Measurements from ENCODE around the gene SSX3. TPM values are rescaled to one million over a fixed set of nuclear protein-coding genes. Genes with fewer than 3 reads are reported as not detected.
"Not testable (repeated sequence)": the region's sequence is repeated elsewhere in the genome, so short reads cannot be mapped to it uniquely, and the experiment has no call there.

SSX3 gene
- total RNA-seq, 4 donors from 2014 or later, result not detected

- no peak overlapping the region for H3K27ac ChIP-seq
- H3K4me3 ChIP-seq, result no peak overlapping the region
- no peak for TF ChIP-seq CTCF (IDR thresholded peaks at IDR 0.05)
- no peak for TF ChIP-seq POLR2AphosphoS5 (IDR thresholded peaks at IDR 0.05)
- no peak for TF ChIP-seq EP300 (IDR thresholded peaks at IDR 0.05; ENCODE audit: low read depth)
- no peak for TF ChIP-seq POLR2A (IDR thresholded peaks at IDR 0.05)
- no peaks in the 10 kb centered on the region for H3K9me3 ChIP-seq
- H3K27me3 ChIP-seq, result no peaks in the 10 kb centered on the region
- WGBS, 2 donors (ENCODE audit: low coverage in 1 of 2), result 84% methylated on average over 8 of the region's 8 CpGs; no CpG with 5 or more reads in 1 of the 2 donors
- DNase-seq, result no peak
- intact Hi-C loops (cut with DNase I; ENCODE audit: low total_unique reads), result no loop called here
- in situ Hi-C loops (cut with MboI; ENCODE audit: low pct_ligation_motif_present in 1 of 4, low pct_unique_long_range_greater_than_20kb in 1 of 4, low sequenced_read_pairs in 3 of 4), result no loop called here
- no peaks in the 10 kb centered on the region for H3K36me3 ChIP-seq
- H3K4me1 ChIP-seq, result no peaks in the 10 kb centered on the region
Measured at GRCh38 chrX:48357681-48358080, 1.2 kb upstream of the SSX3 start.

- in situ Hi-C loops (cut with MboI; ENCODE audit: low pct_ligation_motif_present in 1 of 4, low pct_unique_long_range_greater_than_20kb in 1 of 4, low sequenced_read_pairs in 3 of 4); H3K9me3 ChIP-seq; intact Hi-C loops (cut with DNase I; ENCODE audit: low total_unique reads); DNase-seq; H3K27me3 ChIP-seq; H3K36me3 ChIP-seq; H3K4me1 ChIP-seq; H3K4me3 ChIP-seq; H3K27ac ChIP-seq: not testable (repeated sequence)
- 54% methylated on average over 8 of the region's 8 CpGs; no CpG with 5 or more reads in 1 of the 2 donors for WGBS, 2 donors (ENCODE audit: low coverage in 1 of 2)
Measured at GRCh38 chrX:48346059-48346458, 10.4 kb downstream of the SSX3 start.

DNA sequence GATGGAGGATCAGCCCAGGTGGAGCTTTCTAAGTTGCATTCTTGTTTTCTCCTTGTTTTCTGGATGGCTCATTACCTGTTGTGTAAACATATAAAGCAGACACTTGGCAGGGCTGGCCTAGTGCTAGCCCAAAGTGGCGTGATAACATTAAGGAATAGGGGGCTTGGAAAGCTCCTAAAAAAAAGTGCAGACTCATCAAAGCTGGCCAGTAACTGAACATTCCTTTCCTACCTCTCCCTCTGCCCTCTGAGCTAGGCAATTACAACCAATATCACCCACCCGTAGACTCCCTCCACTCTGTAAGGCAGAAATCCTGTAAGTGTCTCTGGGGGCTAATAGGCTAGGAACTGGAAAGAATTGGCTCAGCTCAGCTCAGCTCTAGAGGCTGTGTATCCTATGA, 42.5 kb downstream of the SSX3 start:
- H3K4me3 ChIP-seq; intact Hi-C loops (cut with DNase I; ENCODE audit: low total_unique reads); DNase-seq; H3K9me3 ChIP-seq; H3K36me3 ChIP-seq; H3K27ac ChIP-seq; in situ Hi-C loops (cut with MboI; ENCODE audit: low pct_ligation_motif_present in 1 of 4, low pct_unique_long_range_greater_than_20kb in 1 of 4, low sequenced_read_pairs in 3 of 4); H3K4me1 ChIP-seq; H3K27me3 ChIP-seq: not testable (repeated sequence)
- WGBS, 2 donors (ENCODE audit: low coverage in 1 of 2), result 81% methylated on average over 2 of the region's 2 CpGs; no CpG with 5 or more reads in 1 of the 2 donors

- intact Hi-C loops (cut with DNase I; ENCODE audit: low total_unique reads) (no loop called here), in situ Hi-C loops (cut with MboI; ENCODE audit: low pct_ligation_motif_present in 1 of 4, low pct_unique_long_range_greater_than_20kb in 1 of 4, low sequenced_read_pairs in 3 of 4) (no loop called here)
- 87 to 92% methylated on average over 2 to 11 of the region's 11 CpGs for WGBS, 2 donors (ENCODE audit: low coverage in 1 of 2)
- Histone ChIP-seq H3K4me1 (no peaks in the 10 kb centered on the region), H3K4me3 (no peak overlapping the region), H3K9me3 (no peaks in the 10 kb centered on the region), H3K27ac (no peak overlapping the region), H3K36me3 (no peaks in the 10 kb centered on the region), H3K27me3 (no peaks in the 10 kb centered on the region)
- DNase-seq, result no peak
- TF ChIP-seq POLR2A (IDR thresholded peaks at IDR 0.05), result no peak
Measured at GRCh38 chrX:48306175-48306574, 50.3 kb downstream of the SSX3 start.

Small RNA genes lying within 50 kb of the gene (small RNA-seq; reads per million reads assigned to genes)
- gene AL606490.7, result 0 reads per million in 4 donors
- gene AL606490.9, result 0 reads per million in 4 donors

Other genes starting within 250 kb of the SSX3 start
- gene SPACA5B, start 226.1 kb downstream of the SSX3 start, total RNA-seq, result not detected
- gene SSX5, start 159.9 kb downstream of the SSX3 start, total RNA-seq, result not detected
- not detected for gene SSX1, start 101.3 kb downstream of the SSX3 start, total RNA-seq
- gene SSX4, start 26.8 kb upstream of the SSX3 start, total RNA-seq, result not detected
- not detected for gene SSX4B, start 55.3 kb upstream of the SSX3 start, total RNA-seq
- gene SLC38A5, start 113.6 kb upstream of the SSX3 start, total RNA-seq, result 10 to 100 TPM in 3 of 4 donors, 1 to 10 TPM in 1; 5.7 to 14.3 (median 11.3) TPM
- gene FTSJ1, start 119.5 kb upstream of the SSX3 start, total RNA-seq, result 10 to 100 TPM; 15.3 to 33.2 (median 31.1) TPM
- gene PORCN, start 152.3 kb upstream of the SSX3 start, total RNA-seq, result 10 to 100 TPM in 1 of 4 donors, 1 to 10 TPM in 3; 1.5 to 10.1 (median 8.2) TPM
- 10 to 100 TPM; 19.9 to 88.7 (median 67.6) TPM for gene EBP, start 165.1 kb upstream of the SSX3 start, total RNA-seq
- 10 to 100 TPM in 3 of 4 donors, 1 to 10 TPM in 1; 8.1 to 27.7 (median 13.3) TPM for gene TBC1D25, start 183.0 kb upstream of the SSX3 start, total RNA-seq
- gene RBM3, start 217.8 kb upstream of the SSX3 start, total RNA-seq, result 100 to 1,000 TPM in 3 of 4 donors, 10 to 100 TPM in 1; 65.7 to 157 (median 127) TPM
- 100 to 1,000 TPM in 3 of 4 donors, 10 to 100 TPM in 1; 96.5 to 238 (median 184) TPM for gene WDR13, start 240.8 kb upstream of the SSX3 start, total RNA-seq

Measured in transverse colon (tissue), 4 donors.